K562 (cell line): ENCODE measurements around the gene GPX6. TPM values are rescaled to one million over a fixed set of nuclear protein-coding genes. Genes with fewer than 3 reads are reported as not detected.

Experiments used
- BRF1 ChIP-seq: IDR thresholded peaks from 3 replicates; pipeline ENCODE4 v1.6.1; 2011; ENCODE audit warnings: borderline replicate concordance, mild to moderate bottlenecking; ENCODE audit not compliant: insufficient read length; ENCODE audit errors: extremely low read depth
- CC2D1A ChIP-seq: fragments of 450-650 bp; IDR thresholded peaks from 2 replicates; pipeline ENCODE4 v1.6.1; 2017; ENCODE audit warnings: mild to moderate bottlenecking
- CGGBP1 ChIP-seq: fragments of 250-450 bp; sonication (Bioruptor Pico); IDR thresholded peaks from 2 replicates; pipeline ENCODE4 v1.9.0; 2021; ENCODE audit warnings: mild to moderate bottlenecking
- CREBBP ChIP-seq: IDR thresholded peaks from one replicate; pipeline ENCODE4 v1.6.1; 2012; ENCODE audit warnings: low read depth, mild to moderate bottlenecking, control low read depth, inconsistent platforms, low read length
- ELF2 ChIP-seq: fragments of 250-450 bp; sonication (Bioruptor Pico); IDR thresholded peaks from 2 replicates; pipeline ENCODE4 v1.5.0; 2021; ENCODE audit warnings: mild to moderate bottlenecking
- HIVEP1 ChIP-seq: fragments of 250-450 bp; sonication (Bioruptor Pico); IDR thresholded peaks from 2 replicates; pipeline ENCODE4 v1.4.0; 2020; ENCODE audit warnings: mild to moderate bottlenecking
- HOMEZ ChIP-seq: fragments of 250-450 bp; sonication (Bioruptor Pico); IDR thresholded peaks from 2 replicates; pipeline ENCODE4 v1.4.0; 2020; ENCODE audit warnings: mild to moderate bottlenecking, moderate library complexity
- KAT2B ChIP-seq: IDR thresholded peaks from one replicate; pipeline ENCODE4 v1.6.1; 2012; ENCODE audit warnings: low read depth, mild to moderate bottlenecking, control low read depth, inconsistent platforms, low read length, moderate library complexity
- MAZ ChIP-seq, 2 experiments: fragments of 450-650 bp in 1 of 2; sonication (generic) in 1 of 2; formaldehyde crosslinking; IDR thresholded peaks in 1 of 2; conservative IDR thresholded peaks in 1 of 2; 2 replicates each; pipeline versions ENCODE4 v1.4.0 to v1.5.0; 2020; ENCODE audit warnings: mild to moderate bottlenecking in 1 of 2, missing genetic modification reagents in 1 of 2
- MED1 ChIP-seq: sonication (generic); formaldehyde crosslinking; IDR thresholded peaks from 2 replicates; pipeline ENCODE4 v1.8.1; 2023; ENCODE audit warnings: missing genetic modification reagents, borderline replicate concordance
- MYC ChIP-seq, 2 experiments: fragments of 250-450 bp in 1 of 2; sonication (Bioruptor Pico) in 1 of 2; IDR thresholded peaks; 2 replicates each; pipeline versions ENCODE4 v1.5.1 to v1.6.1; 2012 to 2021; ENCODE audit warnings: low read depth in 2 of 2, borderline replicate concordance in 1 of 2, improper control_type of control experiment in 1 of 2, low read length in 1 of 2, mild to moderate bottlenecking in 1 of 2, moderate library complexity in 1 of 2
- NFE2 ChIP-seq: IDR thresholded peaks from 2 replicates; pipeline ENCODE4 v1.6.1; 2014; ENCODE audit warnings: antibody characterized with exemption, low read depth
- PHTF2 ChIP-seq: fragments of 250-450 bp; sonication (Bioruptor Pico); IDR thresholded peaks from 2 replicates; pipeline ENCODE4 v1.5.0; 2021; ENCODE audit warnings: mild to moderate bottlenecking
- SIN3B ChIP-seq: fragments of 450-650 bp; IDR thresholded peaks from 2 replicates; pipeline ENCODE4 v1.6.1; 2017; ENCODE audit warnings: low read depth, mild to moderate bottlenecking, moderate library complexity
- SMAD2 ChIP-seq: fragments of 150-350 bp; IDR thresholded peaks from 2 replicates; pipeline ENCODE4 v1.6.1; 2014; ENCODE audit warnings: low read depth, mild to moderate bottlenecking, low read length
- SOX6 ChIP-seq: fragments of 450-650 bp; IDR thresholded peaks from 2 replicates; pipeline ENCODE4 v1.6.1; 2014; ENCODE audit warnings: mild to moderate bottlenecking
- STAT5A ChIP-seq: IDR thresholded peaks from 2 replicates; pipeline ENCODE4 v1.6.1; 2012; ENCODE audit warnings: low read length, inconsistent platforms, borderline replicate concordance
- TBP ChIP-seq: optimal IDR thresholded peaks from 2 replicates; pipeline ENCODE3; 2011; ENCODE audit warnings: low read depth, low read length, improper control_type of control experiment
- THRA ChIP-seq: fragments of 450-650 bp; IDR thresholded peaks from 2 replicates; pipeline ENCODE4 v1.6.1; 2017; ENCODE audit warnings: mild to moderate bottlenecking, moderate library complexity
- TRIM28 ChIP-seq: fragments of 450-650 bp; IDR thresholded peaks from 2 replicates; pipeline ENCODE4 v1.6.1; 2017
- ZBED1 ChIP-seq: IDR thresholded peaks from 2 replicates; pipeline ENCODE4 v1.6.1; 2014
- ZBTB33 ChIP-seq: sonication (generic); formaldehyde crosslinking; IDR thresholded peaks from 2 replicates; pipeline ENCODE4 v1.8.1; 2023; ENCODE audit warnings: mild to moderate bottlenecking, missing genetic modification reagents
- ZC3H4 ChIP-seq: sonication (generic); formaldehyde crosslinking; IDR thresholded peaks from 2 replicates; pipeline ENCODE4 v1.9.0; 2021; ENCODE audit warnings: missing genetic modification reagents, borderline replicate concordance
- ZNF140 ChIP-seq: fragments of 250-450 bp; sonication (Bioruptor Pico); IDR thresholded peaks from 2 replicates; pipeline ENCODE4 v1.8.0; 2021; ENCODE audit warnings: moderate library complexity, mild to moderate bottlenecking, inconsistent platforms
- polyA plus RNA-seq, 8 experiments: library from polyadenylated mRNA; depleted of rRNA in 4 of 8; stranded (reverse) in 5 of 8; unstranded in 3 of 8; fragments of >200 nt; fragmentation: Nextera tagmentation in 2 of 8; fragmentation: Illumina TruSeq in 1 of 8; extraction: Ambion mirVana in 2 of 8; extraction: Trizol in 1 of 8; gene quantifications; 2 replicates each; pipeline versions ENCODE4 v1.2.1 to v1.2.3, GENCODE V29; 2011 to 2014; ENCODE audit warnings: inconsistent platforms in 1 of 8, missing spikeins in 1 of 8
- total RNA-seq, 7 experiments: library from RNA; depleted of rRNA in 6 of 7; stranded (reverse); fragments of >200 nt in 6 of 7; fragmentation: Illumina TruSeq in 2 of 7; extraction: Trizol in 2 of 7; gene quantifications; 2 replicates each; pipeline versions ENCODE4 v1.2.1 to v1.2.3, GENCODE V29; 2011 to 2021; ENCODE audit warnings: low replicate concordance in 1 of 7

The GPX6 gene
- total and polyA plus RNA-seq, 9 of the 15 experiments (the other 6 are each of a cell fraction or from before 2014, with no cell fraction given): not detected

GRCh38 chr6:28542440-28543296 lies 27.1 kb upstream of the GPX6 start (continued):
- TF ChIP-seq NFE2 (no peak; the same call in 1 of the 2 replicates), MED1 (CRISPR knock-in tag) (no peak), CGGBP1 (CRISPR knock-in tag) (no peak), STAT5A (peak; percentile 37; the same call in 1 of the 2 replicates), ELF2 (CRISPR knock-in tag) (no peak), ZBED1 (no peak), ZBTB33 (CRISPR knock-in tag) (peak; percentile 89), PHTF2 (CRISPR knock-in tag) (no peak), CC2D1A (peak; percentile 82), MAZ (CRISPR knock-in tag; conservative IDR thresholded peaks at IDR 0.05 in 1 of 2, IDR thresholded peaks at IDR 0.05 in 1 of 2) (peak; percentile 42 to 70; a peak in 1 of 4 replicates), HIVEP1 (CRISPR knock-in tag) (no peak), MYC (IDR thresholded peaks at IDR 0.05; ENCODE audit: low read depth, low read length) (peak; percentile 67), MYC (CRISPR knock-in tag; IDR thresholded peaks at IDR 0.05; ENCODE audit: borderline replicate concordance, low read depth) (peak; percentile 72; the same call in 1 of the 2 replicates), SMAD2 (no peak), HOMEZ (no peak), BRF1 (peak; percentile 21), SOX6 (peak; percentile 81; the same call in 1 of the 2 replicates), ZC3H4 (CRISPR knock-in tag) (no peak), THRA (no peak), ZNF140 (CRISPR knock-in tag) (no peak), SIN3B (no peak), TRIM28 (peak; percentile 77; the same call in 1 of the 2 replicates), TBP (peak; percentile 100), CREBBP (no peak), KAT2B (peak; percentile 91)
